Measurements from ENCODE around the gene RBBP7. TPM values are rescaled to one million over a fixed set of nuclear protein-coding genes. Genes with fewer than 3 reads are reported as not detected.
A peak's percentile ranks its signal among the peaks of the same experiment; 100 is the strongest.

The RBBP7 gene
- polyA plus RNA-seq (ENCODE audit: insufficient read length in 3 of 3): 100 to 1,000 TPM; 191 to 215 (median 198) TPM
- long read RNA-seq, donor 1, transcript RBBP7-203 (12 exons, 2,333 nt): major isoform, 51 of 97 reads
- long read RNA-seq, donor 1, partial matches to known transcripts: 43 of 97 reads
- long read RNA-seq, donor 1, other reads (novel, unspliced or antisense): 0 of 97 reads
- long read RNA-seq, donor 2, transcript RBBP7-203 (12 exons, 2,333 nt): major isoform, 56 of 132 reads
- long read RNA-seq, donor 2, partial matches to known transcripts: 70 of 132 reads
- long read RNA-seq, donor 2, other reads (novel, unspliced or antisense): 0 of 132 reads
- long read RNA-seq, donor 3, transcript RBBP7-203 (12 exons, 2,333 nt): major isoform, 37 of 76 reads
- long read RNA-seq, donor 3, partial matches to known transcripts: 33 of 76 reads
- long read RNA-seq, donor 3, other reads (novel, unspliced or antisense): 0 of 76 reads
- long read RNA-seq, donor 4, transcript RBBP7-203 (12 exons, 2,333 nt): major isoform, 43 of 102 reads
- long read RNA-seq, donor 4, partial matches to known transcripts: 51 of 102 reads
- long read RNA-seq, donor 4, other reads (novel, unspliced or antisense): 0 of 102 reads
- long read RNA-seq, donor 5, transcript RBBP7-203 (12 exons, 2,333 nt): major isoform, 19 of 26 reads
- long read RNA-seq, donor 5, partial matches to known transcripts: 6 of 26 reads
- long read RNA-seq, donor 5, other reads (novel, unspliced or antisense): 0 of 26 reads
- long read RNA-seq, donor 6, transcript RBBP7-203 (12 exons, 2,333 nt): major isoform, 35 of 83 reads
- long read RNA-seq, donor 6, partial matches to known transcripts: 39 of 83 reads
- long read RNA-seq, donor 6, other reads (novel, unspliced or antisense): 0 of 83 reads
- long read RNA-seq, donor 7, transcript RBBP7-203 (12 exons, 2,333 nt): major isoform, 50 of 64 reads
- long read RNA-seq, donor 7, transcript RBBP7-201 (4 exons, 858 nt): minor isoform, 5 of 64 reads
- long read RNA-seq, donor 7, partial matches to known transcripts: 8 of 64 reads
- long read RNA-seq, donor 7, other reads (novel, unspliced or antisense): 0 of 64 reads
- long read RNA-seq, donor 8, transcript RBBP7-203 (12 exons, 2,333 nt): major isoform, 25 of 48 reads
- long read RNA-seq, donor 8, partial matches to known transcripts: 15 of 48 reads
- long read RNA-seq, donor 8, other reads (novel, unspliced or antisense): 0 of 48 reads
- long read RNA-seq, donor 9, transcript RBBP7-203 (12 exons, 2,333 nt): major isoform, 59 of 125 reads
- long read RNA-seq, donor 9, partial matches to known transcripts: 58 of 125 reads
- long read RNA-seq, donor 9, other reads (novel, unspliced or antisense): 0 of 125 reads
- long read RNA-seq, donor 10, transcript RBBP7-203 (12 exons, 2,333 nt): major isoform, 20 of 64 reads
- long read RNA-seq, donor 10, partial matches to known transcripts: 38 of 64 reads
- long read RNA-seq, donor 10, other reads (novel, unspliced or antisense): 0 of 64 reads
- long read RNA-seq, donor 11, transcript RBBP7-203 (12 exons, 2,333 nt): major isoform, 29 of 36 reads
- long read RNA-seq, donor 11, partial matches to known transcripts: 0 of 36 reads
- long read RNA-seq, donor 11, other reads (novel, unspliced or antisense): 0 of 36 reads
- long read RNA-seq, donor 12, transcript RBBP7-203 (12 exons, 2,333 nt): major isoform, 48 of 116 reads
- long read RNA-seq, donor 12, transcript RBBP7-201 (4 exons, 858 nt): minor isoform, 10 of 116 reads
- long read RNA-seq, donor 12, partial matches to known transcripts: 51 of 116 reads
- long read RNA-seq, donor 12, other reads (novel, unspliced or antisense): 5 of 116 reads
- long read RNA-seq, donor 13, transcript RBBP7-203 (12 exons, 2,333 nt): major isoform, 17 of 24 reads
- long read RNA-seq, donor 13, partial matches to known transcripts: 5 of 24 reads
- long read RNA-seq, donor 13, other reads (novel, unspliced or antisense): 0 of 24 reads
- long read RNA-seq, donor 14, transcript RBBP7-203 (12 exons, 2,333 nt): major isoform, 56 of 98 reads
- long read RNA-seq, donor 14, partial matches to known transcripts: 37 of 98 reads
- long read RNA-seq, donor 14, other reads (novel, unspliced or antisense): 0 of 98 reads
- long read RNA-seq, donor 15, transcript RBBP7-203 (12 exons, 2,333 nt): major isoform, 55 of 145 reads
- long read RNA-seq, donor 15, transcript RBBP7-202 (12 exons, 2,036 nt): minor isoform, 7 of 145 reads
- long read RNA-seq, donor 15, partial matches to known transcripts: 80 of 145 reads
- long read RNA-seq, donor 15, other reads (novel, unspliced or antisense): 0 of 145 reads
- long read RNA-seq, donor 16, transcript RBBP7-203 (12 exons, 2,333 nt): major isoform, 44 of 112 reads
- long read RNA-seq, donor 16, partial matches to known transcripts: 60 of 112 reads
- long read RNA-seq, donor 16, other reads (novel, unspliced or antisense): 0 of 112 reads

GRCh38 chrX:16870095-16870861 lies at the start of gene RBBP7:
TSS of gene RBBP7 (minus strand) at chrX:16870362. CDS start at chrX:16870053, 309 bp downstream.
- DNase-seq: peak; percentile 92

GRCh38 chrX:16918979-16919378 lies 48.8 kb upstream of the RBBP7 start:
- DNase-seq: no peak

GRCh38 chrX:16917120-16917519 lies 47.0 kb upstream of the RBBP7 start:
- DNase-seq: no peak

- no peak for DNase-seq
Observed at GRCh38 chrX:16916561-16916960, 46.4 kb upstream of the RBBP7 start.

GRCh38 chrX:16914058-16914457 lies 43.9 kb upstream of the RBBP7 start:
- DNase-seq: no peak

GRCh38 chrX:16910376-16910775 lies 40.2 kb upstream of the RBBP7 start:
- DNase-seq: no peak

- DNase-seq: no peak
Observed at GRCh38 chrX:16903274-16904022, 33.3 kb upstream of the RBBP7 start.

- DNase-seq: no peak
Observed at GRCh38 chrX:16897445-16897844, 27.3 kb upstream of the RBBP7 start.

GRCh38 chrX:16892504-16893362 lies 22.6 kb upstream of the RBBP7 start:
- DNase-seq: peak; percentile 81

- no peak for DNase-seq
Observed at GRCh38 chrX:16885628-16886027, 15.5 kb upstream of the RBBP7 start.

GRCh38 chrX:16883487-16883804 lies 13.3 kb upstream of the RBBP7 start:
- DNase-seq: no peak

GRCh38 chrX:16882702-16883486 lies 12.7 kb upstream of the RBBP7 start:
- DNase-seq: peak; percentile 76

GRCh38 chrX:16882169-16882568 lies 12.0 kb upstream of the RBBP7 start:
- no peak for DNase-seq

- DNase-seq: no peak
Observed at GRCh38 chrX:16876696-16877095, 6.5 kb upstream of the RBBP7 start.

GRCh38 chrX:16874458-16875095 lies 4.4 kb upstream of the RBBP7 start:
- DNase-seq: no peak

GRCh38 chrX:16873106-16873505 lies 2.9 kb upstream of the RBBP7 start:
- DNase-seq: no peak
